HepG2 (cell line): ENCODE data around the gene RPS19. TPM values are rescaled to one million over a fixed set of nuclear protein-coding genes. Genes with fewer than 3 reads are reported as not detected.

ENCODE experiments used
- ATAC-seq: fragments of 200-7000 bp; cut with Tn5 transposase; 3 replicates; pipeline ENCODE4 v1.9.1; 2020; ENCODE audit warnings: mild to moderate bottlenecking, moderate library complexity
- BruUV-seq: library from RNA; stranded (reverse); fragments of 400-500 nt; replicated peaks from 2 replicates; lab custom pipeline; 2021; lab: Mats Ljungman, UMichigan
- CTCF ChIA-PET: fragments of 300-600 bp; formaldehyde crosslinking; extraction: SDS; loops from one replicate; lab custom pipeline; 2021; ENCODE audit warnings: low total read pairs, inconsistent platforms, low intra/inter-chr PET ratio; lab: Yijun Ruan, JAX
- POLR2A ChIA-PET: fragments of 350-600 bp; sonication (Branson Sonifier 250); formaldehyde crosslinking; loops from one replicate; lab custom pipeline; 2020; ENCODE audit warnings: antibody characterized with exemption, inconsistent platforms; lab: Yijun Ruan, JAX
- DNase-seq: peaks from one replicate; pipeline ENCODE4 v3.0.0-alpha.2; 2015; ENCODE audit warnings: low spot score
- FAIRE-seq: peaks from 3 replicates; lab custom pipeline; 2011; peaks lifted over from hg19 to GRCh38; lab: Jason Lieb, UNC
- H2AFZ ChIP-seq: one replicate; pipeline ENCODE4 v1.6.1; 2011; ENCODE audit warnings: low read length, inconsistent platforms
- H3K27ac ChIP-seq: fragments of 300-600 bp; 3 replicates; pipeline ENCODE4 v1.8.0; 2011; ENCODE audit warnings: mixed run types, mild to moderate bottlenecking, mixed read lengths, low read length, inconsistent platforms; ENCODE audit not compliant: insufficient read depth; ENCODE audit errors: extremely low read length
- H3K27me3 ChIP-seq, 2 experiments: fragments of 200-600 bp in 1 of 2; 2 replicates in 1 of 2; 3 replicates in 1 of 2; pipeline versions ENCODE4 v1.6.0 to v1.8.0; 2011; ENCODE audit warnings: low read length in 2 of 2, mild to moderate bottlenecking in 2 of 2, moderate library complexity in 2 of 2, inconsistent platforms in 1 of 2; ENCODE audit not compliant: insufficient read depth in 2 of 2, control insufficient read depth in 1 of 2
- H3K36me3 ChIP-seq, 2 experiments: fragments of 200-600 bp in 1 of 2; replicated peaks in 1 of 2; 2 replicates in 1 of 2; 3 replicates in 1 of 2; pipeline versions ENCODE4 v1.5.1 to v1.8.0; 2011; ENCODE audit warnings: low read length in 2 of 2, inconsistent platforms in 1 of 2; ENCODE audit not compliant: insufficient read depth in 2 of 2, control insufficient read depth in 1 of 2
- H3K4me1 ChIP-seq: 2 replicates; pipeline ENCODE4 v1.5.1; 2012; ENCODE audit warnings: low read length, inconsistent platforms; ENCODE audit not compliant: insufficient read depth
- H3K4me2 ChIP-seq: 2 replicates; pipeline ENCODE4 v1.6.0; 2011; ENCODE audit warnings: low read depth, low read length, inconsistent platforms
- H3K4me3 ChIP-seq, 3 experiments: fragments of 200-600 bp in 1 of 3; sonication (generic), shearing (Covaris generic) in 1 of 3; replicated peaks in 1 of 3; 2 replicates each; pipeline ENCODE4 v1.5.1; 2011 to 2016; ENCODE audit warnings: low read length in 3 of 3, inconsistent platforms in 2 of 3, low read depth in 2 of 3, mild to moderate bottlenecking in 2 of 3, control low read depth in 1 of 3, mixed read lengths in 1 of 3; ENCODE audit not compliant: insufficient read depth in 1 of 3
- H3K79me2 ChIP-seq: one replicate; pipeline ENCODE4 v1.6.1; 2011; ENCODE audit warnings: low read length, inconsistent platforms; ENCODE audit not compliant: insufficient read depth
- H3K9ac ChIP-seq: 2 replicates; pipeline ENCODE4 v1.6.0; 2011; ENCODE audit warnings: mild to moderate bottlenecking, low read depth, low read length, inconsistent platforms; ENCODE audit not compliant: insufficient read depth
- H3K9me3 ChIP-seq: 2 replicates; pipeline ENCODE4 v1.5.1; 2012; ENCODE audit warnings: mild to moderate bottlenecking, low read length
- H4K20me1 ChIP-seq: 2 replicates; pipeline ENCODE4 v1.6.0; 2011; ENCODE audit warnings: inconsistent platforms, mild to moderate bottlenecking, low read length, moderate library complexity; ENCODE audit not compliant: insufficient read depth
- AGO2 ChIP-seq: fragments of 200-400 bp; formaldehyde crosslinking; optimal IDR thresholded peaks from 2 replicates; pipeline ENCODE3; 2017; ENCODE audit warnings: mild to moderate bottlenecking, low read depth, low read length, moderate library complexity
- CREM ChIP-seq, 2 experiments: sonication (generic) in 1 of 2; formaldehyde crosslinking in 1 of 2; IDR thresholded peaks; 2 replicates each; pipeline versions ENCODE4 v1.4.0 to v1.6.1; 2016 to 2020; ENCODE audit warnings: antibody characterized with exemption in 1 of 2, mild to moderate bottlenecking in 1 of 2, missing genetic modification reagents in 1 of 2
- ETV6 ChIP-seq: sonication (generic); formaldehyde crosslinking; conservative IDR thresholded peaks from 2 replicates; pipeline ENCODE4 v1.4.0; 2020; ENCODE audit warnings: missing genetic modification reagents
- HMG20B ChIP-seq: conservative IDR thresholded peaks from 2 replicates; pipeline ENCODE4 v1.6.1; 2016; ENCODE audit warnings: missing genetic modification reagents, missing compliant biosample characterization
- HNRNPL ChIP-seq: fragments of 200-400 bp; formaldehyde crosslinking; IDR thresholded peaks from 2 replicates; pipeline ENCODE4 v1.6.1; 2017; ENCODE audit warnings: mild to moderate bottlenecking, low read depth, low read length
- MNT ChIP-seq: fragments of 450-650 bp; IDR thresholded peaks from 2 replicates; pipeline ENCODE4 v1.6.1; 2016
- PCBP2 ChIP-seq: fragments of 200-400 bp; formaldehyde crosslinking; optimal IDR thresholded peaks from 2 replicates; pipeline ENCODE3; 2018; ENCODE audit warnings: low read length, low read depth; ENCODE audit not compliant: poor library complexity, severe bottlenecking
- PHF8 ChIP-seq: sonication (generic); formaldehyde crosslinking; IDR thresholded peaks from 2 replicates; pipeline ENCODE4 v1.5.0; 2020; ENCODE audit warnings: missing genetic modification reagents
- RFX5 ChIP-seq: IDR thresholded peaks from 2 replicates; pipeline ENCODE4 v1.6.1; 2011; ENCODE audit warnings: low read depth, low read length, improper control_type of control experiment
- RXRB ChIP-seq: IDR thresholded peaks from 2 replicates; pipeline ENCODE4 v1.6.1; 2016; ENCODE audit warnings: borderline replicate concordance, missing genetic modification reagents, missing compliant biosample characterization
- SAFB2 ChIP-seq: sonication (generic); formaldehyde crosslinking; IDR thresholded peaks from 2 replicates; pipeline ENCODE4 v1.5.1; 2020; ENCODE audit warnings: missing genetic modification reagents, low read depth, mild to moderate bottlenecking, borderline replicate concordance
- SOX6 ChIP-seq, 2 experiments: fragments of 450-650 bp in 1 of 2; sonication (generic) in 1 of 2; formaldehyde crosslinking in 1 of 2; IDR thresholded peaks; 2 replicates each; pipeline versions ENCODE4 v1.4.0 to v1.6.1; 2017 to 2020; ENCODE audit warnings: antibody characterized with exemption in 1 of 2, mild to moderate bottlenecking in 1 of 2, missing genetic modification reagents in 1 of 2
- TBX2 ChIP-seq: sonication (generic); formaldehyde crosslinking; IDR thresholded peaks from 2 replicates; pipeline ENCODE4 v1.5.0; 2020; ENCODE audit warnings: missing genetic modification reagents, mild to moderate bottlenecking, borderline replicate concordance
- TBX3 ChIP-seq: fragments of 450-650 bp; IDR thresholded peaks from 2 replicates; pipeline ENCODE4 v1.6.1; 2017; ENCODE audit warnings: antibody characterized with exemption, mild to moderate bottlenecking, inconsistent platforms, borderline replicate concordance
- YY1 ChIP-seq: IDR thresholded peaks from 2 replicates; pipeline ENCODE4 v1.6.1; 2011; ENCODE audit warnings: low read length, low read depth, moderate library complexity, mild to moderate bottlenecking; ENCODE audit not compliant: insufficient read depth, insufficient replicate concordance
- ZFP1 ChIP-seq: IDR thresholded peaks from 2 replicates; pipeline ENCODE4 v1.6.1; 2016
- ZNF264 ChIP-seq: sonication (generic); formaldehyde crosslinking; IDR thresholded peaks from 2 replicates; pipeline ENCODE4 v1.4.0; 2020; ENCODE audit warnings: missing genetic modification reagents
- ZNF337 ChIP-seq: sonication (generic); formaldehyde crosslinking; IDR thresholded peaks from 2 replicates; pipeline ENCODE4 v1.5.1; 2020; ENCODE audit warnings: missing genetic modification reagents, low read depth, mild to moderate bottlenecking, borderline replicate concordance
- ZNF740 ChIP-seq: sonication (generic); formaldehyde crosslinking; IDR thresholded peaks from 2 replicates; pipeline ENCODE4 v1.4.0; 2020; ENCODE audit warnings: missing genetic modification reagents
- ZNF776 ChIP-seq: sonication (generic); formaldehyde crosslinking; IDR thresholded peaks from 2 replicates; pipeline ENCODE4 v1.4.0; 2020; ENCODE audit warnings: mild to moderate bottlenecking, missing genetic modification reagents
- ZNF83 ChIP-seq: sonication (generic); formaldehyde crosslinking; IDR thresholded peaks from 2 replicates; pipeline ENCODE4 v1.4.0; 2020; ENCODE audit warnings: missing genetic modification reagents, mild to moderate bottlenecking, borderline replicate concordance
- ZSCAN29 ChIP-seq: sonication (generic); formaldehyde crosslinking; conservative IDR thresholded peaks from 2 replicates; pipeline ENCODE4 v1.4.0; 2020; ENCODE audit warnings: mild to moderate bottlenecking, missing genetic modification reagents
- ZSCAN31 ChIP-seq: sonication (generic); formaldehyde crosslinking; IDR thresholded peaks from 2 replicates; pipeline ENCODE4 v1.5.0; 2020; ENCODE audit warnings: low read depth, mild to moderate bottlenecking, missing genetic modification reagents
- WGBS: methylation state at CpG from one replicate; pipeline ENCODE4 v1.1.6; 2017; ENCODE audit warnings: low lambda C conversion rate; 5-methylcytosine and 5-hydroxymethylcytosine counted together
- in situ Hi-C: cut with HindIII; loops from 2 replicates; pipeline ENCODE4 v1.10.0; 2017; ENCODE audit warnings: low pct_unique_long_range_greater_than_20kb; ENCODE audit not compliant: extremely low pct_ligation_motif_present
- intact Hi-C: fragments of 100-400 bp; cut with micrococcal nuclease; formaldehyde crosslinking; loops from one replicate; pipeline ENCODE4 v1.10.0; 2022; ENCODE audit not compliant: unreplicated experiment
- polyA plus RNA-seq, 8 experiments: library from polyadenylated mRNA; depleted of rRNA in 3 of 8; stranded (reverse) in 7 of 8; unstranded in 1 of 8; fragments of >200 nt; fragmentation: Illumina TruSeq in 4 of 8; extraction: Trizol in 4 of 8; gene quantifications; 2 replicates each; pipeline versions ENCODE4 v1.2.1 to v1.2.3, GENCODE V29; 2011 to 2016; ENCODE audit warnings: low read depth in 4 of 8, missing spikeins in 1 of 8, mixed read lengths in 1 of 8; ENCODE audit not compliant: insufficient read depth in 1 of 8
- total RNA-seq, 5 experiments: library from RNA; depleted of rRNA; stranded (reverse); fragments of >200 nt; fragmentation: Illumina TruSeq; extraction: Trizol; gene quantifications; 2 replicates each; pipeline ENCODE4 v1.2.3, GENCODE V29; 2016; ENCODE audit warnings: low read depth in 1 of 5

RPS19 gene
- total and polyA plus RNA-seq, 2 of the 13 experiments (the other 11 are each of a cell fraction or from before 2014, with no cell fraction given), result 1,983 to 4,758 TPM

DNA sequence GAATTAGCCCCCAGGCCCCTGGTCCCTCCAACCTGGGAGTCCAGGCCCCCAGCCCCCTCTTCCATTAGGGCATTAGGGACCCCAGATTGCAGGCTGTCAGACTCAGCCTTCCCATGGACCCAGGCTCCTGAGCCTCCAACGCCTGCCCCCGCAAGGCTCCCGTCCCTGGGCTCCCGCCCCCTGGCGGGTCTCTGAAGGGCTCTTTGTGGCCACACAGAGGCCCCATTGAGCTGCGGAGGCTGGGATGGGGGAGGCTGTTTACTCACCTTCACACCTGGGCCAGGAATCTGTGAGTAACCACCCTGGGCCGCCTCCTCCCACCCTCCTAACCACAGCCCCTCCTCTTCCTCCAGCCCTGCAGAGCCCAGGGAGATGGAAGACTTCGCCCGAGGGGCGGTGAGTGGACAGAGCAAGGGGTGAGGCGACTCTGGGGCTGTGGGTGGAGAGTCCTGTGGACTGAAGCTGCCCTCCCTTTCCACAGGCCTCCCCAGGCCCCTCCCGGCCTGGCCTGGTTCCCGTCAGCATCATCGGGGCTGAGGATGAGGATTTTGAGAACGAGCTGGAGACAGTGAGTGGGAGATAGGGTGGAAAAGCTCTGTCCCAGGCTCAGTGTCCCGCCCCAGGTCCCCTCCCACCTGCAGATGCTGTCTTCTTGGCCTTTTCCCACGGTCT, 27.8 kb downstream of the RPS19 start:
- H3K4me2 ChIP-seq, result peak overlapping the region; percentile 72
- intact Hi-C loops, result no loop called here
- peaks cover 41% of the 10 kb centered on the region for H3K4me1 ChIP-seq
- H3K79me2 ChIP-seq, result peaks cover 25% of the 10 kb centered on the region
- H3K27ac ChIP-seq, result peak overlapping the region; percentile 66
- peak; percentile 95 for DNase-seq
- H3K4me3 ChIP-seq, result peak overlapping the region in 2 of 3 experiments; percentile 12 to 55; a peak in 2 of 6 replicates
- FAIRE-seq, result peak; percentile 92
- 9% methylated on average over 10 of the region's 17 CpGs for WGBS
- no peaks in the 10 kb centered on the region for H3K9me3 ChIP-seq
- peak overlapping the region; percentile 50 for H3K9ac ChIP-seq
- H2AFZ ChIP-seq, result no peak overlapping the region
- H3K27me3 ChIP-seq, result no peaks in the 10 kb centered on the region; a peak in 1 of 5 replicates
- ATAC-seq, result peak; percentile 80
- no TSS peak for BruUV-seq
- in situ Hi-C loops, result loop anchor here (10.0 kb wide), 1 partner anchor 47 kb away; no protein-coding TSS in a partner anchor
- peaks cover 6 to 13% of the 10 kb centered on the region in 2 experiments; a peak in 4 of 5 replicates for H3K36me3 ChIP-seq
- ChIA-PET POLR2A (interaction anchor here (0.8 to 2.4 kb wide), 8 partner anchors 13 to 188 kb away, joined by 3 to 21 read pairs (median 4); partner anchors contain the start of genes RPS19 and ZNF574), CTCF (interaction anchor here (0.7 to 1.8 kb wide), 5 partner anchors 14 to 64 kb away, joined by 3 to 7 read pairs (median 4); no protein-coding TSS in a partner anchor)
- H4K20me1 ChIP-seq, result no peaks in the 10 kb centered on the region
- TF ChIP-seq ZNF776 (CRISPR knock-in tag), result no peak
- no peak for TF ChIP-seq SOX6 (IDR thresholded peaks at IDR 0.05)
- TF ChIP-seq SOX6 (CRISPR knock-in tag; IDR thresholded peaks at IDR 0.05), result peak; percentile 80
- no peak for TF ChIP-seq ZNF83 (CRISPR knock-in tag)
- TF ChIP-seq ZNF740, result 0 out of 2 replicates have a peak, but pooled peaks have one; percentile 38
- TF ChIP-seq HMG20B (CRISPR knock-in tag), result peak; percentile 82; the same call in 1 of the 2 replicates
- peak; percentile 84 for TF ChIP-seq ZSCAN29 (CRISPR knock-in tag)
- TF ChIP-seq AGO2, result peak; percentile 61
- 0 out of 2 replicates have a peak, but pooled peaks have one; percentile 34 for TF ChIP-seq ZNF337
- TF ChIP-seq HNRNPL, result 0 out of 2 replicates have a peak, but pooled peaks have one; percentile 69
- peak; percentile 51; the same call in 1 of the 2 replicates for TF ChIP-seq PHF8 (CRISPR knock-in tag)
- peak; percentile 82 for TF ChIP-seq RXRB (CRISPR knock-in tag)
- peak; percentile 100 for TF ChIP-seq TBX2
- TF ChIP-seq PCBP2, result no peak
- TF ChIP-seq RFX5, result no peak
- TF ChIP-seq TBX3, result peak; percentile 98
- 0 out of 2 replicates have a peak, but pooled peaks have one; percentile 34 for TF ChIP-seq SAFB2 (CRISPR knock-in tag)
- TF ChIP-seq MNT, result no peak
- TF ChIP-seq CREM (IDR thresholded peaks at IDR 0.05), result peak; percentile 55
- no peak for TF ChIP-seq CREM (CRISPR knock-in tag; IDR thresholded peaks at IDR 0.05)
- 0 out of 2 replicates have a peak, but pooled peaks have one; percentile 77 for TF ChIP-seq ETV6 (CRISPR knock-in tag)
- 0 out of 2 replicates have a peak, but pooled peaks have one; percentile 38 for TF ChIP-seq ZNF264 (CRISPR knock-in tag)
- no peak for TF ChIP-seq ZSCAN31
- peak; percentile 43 for TF ChIP-seq YY1
- 0 out of 2 replicates have a peak, but pooled peaks have one; percentile 41 for TF ChIP-seq ZFP1 (CRISPR knock-in tag)
